WTC11 (cell line): ENCODE results near the gene FOXC1. TPM values are rescaled to one million over a fixed set of nuclear protein-coding genes. Genes with fewer than 3 reads are reported as not detected.

Experiments
- ATAC-seq: fragments of 200-7000 bp; cut with Tn5 transposase; 2 replicates; pipeline ENCODE4 v1.10.0; 2021; ENCODE audit warnings: mild to moderate bottlenecking, moderate library complexity
- CTCF ChIA-PET: fragments of 300-600 bp; sonication (Branson Sonifier 250); formaldehyde crosslinking; loops from one replicate; lab custom pipeline; 2021; ENCODE audit warnings: antibody characterized with exemption; lab: Charles Lee
- POLR2A ChIA-PET: fragments of 350-600 bp; sonication (Branson Sonifier 250); formaldehyde crosslinking; loops from one replicate; lab custom pipeline; 2021; ENCODE audit warnings: antibody characterized with exemption; lab: Charles Lee
- DNase-seq: peaks from one replicate; pipeline ENCODE4 v3.0.0; 2021; ENCODE audit warnings: low spot score
- H3K27ac Mint-ChIP-seq: 2 replicates; pipeline ENCODE4 v1.8.0; 2021; ENCODE audit warnings: mixed read lengths
- H3K27me3 Mint-ChIP-seq: 2 replicates; pipeline ENCODE4 v1.8.0; 2021; ENCODE audit warnings: low read depth, mild to moderate bottlenecking, moderate library complexity, mixed read lengths
- H3K36me3 Mint-ChIP-seq: 2 replicates; pipeline ENCODE4 v1.8.0; 2021; ENCODE audit warnings: mixed read lengths
- H3K4me1 Mint-ChIP-seq: 2 replicates; pipeline ENCODE4 v1.8.0; 2022; ENCODE audit warnings: mixed read lengths
- H3K4me3 Mint-ChIP-seq: 2 replicates; pipeline ENCODE4 v1.8.0; 2021; ENCODE audit warnings: mild to moderate bottlenecking, moderate library complexity, mixed read lengths
- H3K9me3 Mint-ChIP-seq: 2 replicates; pipeline ENCODE4 v1.8.0; 2021; ENCODE audit warnings: mixed read lengths
- AR ChIP-seq: fragments of 250-450 bp; sonication (Bioruptor Pico); IDR thresholded peaks from 2 replicates; pipeline ENCODE4 v1.9.0; 2021; ENCODE audit warnings: mild to moderate bottlenecking
- ATF3 ChIP-seq: sonication (generic); formaldehyde crosslinking; conservative IDR thresholded peaks from 2 replicates; pipeline ENCODE4 v1.8.1; 2022; ENCODE audit warnings: mild to moderate bottlenecking, missing genetic modification reagents
- CREB1 ChIP-seq: sonication (generic); formaldehyde crosslinking; IDR thresholded peaks from 2 replicates; pipeline ENCODE4 v1.8.0; 2023; ENCODE audit warnings: mild to moderate bottlenecking, missing genetic modification reagents
- IRF1 ChIP-seq: sonication (generic); formaldehyde crosslinking; IDR thresholded peaks from 2 replicates; pipeline ENCODE4 v1.8.0; 2023; ENCODE audit warnings: missing genetic modification reagents
- MLX ChIP-seq: sonication (generic); formaldehyde crosslinking; IDR thresholded peaks from 2 replicates; pipeline ENCODE4 v1.8.1; 2023; ENCODE audit warnings: mild to moderate bottlenecking, missing genetic modification reagents, moderate library complexity
- MYBL2 ChIP-seq: sonication (generic); formaldehyde crosslinking; IDR thresholded peaks from 2 replicates; pipeline ENCODE4 v1.8.1; 2023; ENCODE audit warnings: mild to moderate bottlenecking, moderate library complexity, missing genetic modification reagents
- NR1H2 ChIP-seq: sonication (generic); formaldehyde crosslinking; IDR thresholded peaks from 2 replicates; pipeline ENCODE4 v1.9.0; 2021; ENCODE audit warnings: mild to moderate bottlenecking, moderate library complexity, missing genetic modification reagents
- PRDM15 ChIP-seq: sonication (generic); formaldehyde crosslinking; IDR thresholded peaks from 2 replicates; pipeline ENCODE4 v1.8.0; 2022; ENCODE audit warnings: missing genetic modification reagents
- RORB ChIP-seq: fragments of 250-450 bp; sonication (Bioruptor Pico); IDR thresholded peaks from 2 replicates; pipeline ENCODE4 v1.9.0; 2021; ENCODE audit warnings: mild to moderate bottlenecking
- SOX15 ChIP-seq: fragments of 250-450 bp; sonication (Bioruptor Pico); IDR thresholded peaks from 2 replicates; pipeline ENCODE4 v1.9.0; 2021; ENCODE audit warnings: mild to moderate bottlenecking
- STAT6 ChIP-seq: sonication (generic); formaldehyde crosslinking; conservative IDR thresholded peaks from 2 replicates; pipeline ENCODE4 v1.8.1; 2023; ENCODE audit warnings: mild to moderate bottlenecking, low read depth, missing genetic modification reagents, moderate library complexity
- TEAD4 ChIP-seq: sonication (generic); formaldehyde crosslinking; IDR thresholded peaks from 2 replicates; pipeline ENCODE4 v1.8.0; 2022; ENCODE audit warnings: mild to moderate bottlenecking, missing genetic modification reagents
- ZMAT4 ChIP-seq: fragments of 250-450 bp; sonication (Bioruptor Pico); IDR thresholded peaks from 2 replicates; pipeline ENCODE4 v1.9.0; 2021; ENCODE audit warnings: mild to moderate bottlenecking
- ZNF138 ChIP-seq: sonication (generic); formaldehyde crosslinking; conservative IDR thresholded peaks from 2 replicates; pipeline ENCODE4 v1.8.1; 2022; ENCODE audit warnings: mild to moderate bottlenecking, moderate library complexity, missing genetic modification reagents
- ZNF263 ChIP-seq: sonication (generic); formaldehyde crosslinking; IDR thresholded peaks from 2 replicates; pipeline ENCODE4 v1.8.1; 2022; ENCODE audit warnings: low read depth, mild to moderate bottlenecking, moderate library complexity, missing genetic modification reagents
- ZNF281 ChIP-seq: sonication (generic); formaldehyde crosslinking; IDR thresholded peaks from 2 replicates; pipeline ENCODE4 v1.8.0; 2023; ENCODE audit warnings: mild to moderate bottlenecking, missing genetic modification reagents
- ZNF317 ChIP-seq: sonication (generic); formaldehyde crosslinking; IDR thresholded peaks from 2 replicates; pipeline ENCODE4 v1.8.1; 2023; ENCODE audit warnings: low read depth, mild to moderate bottlenecking, moderate library complexity, missing genetic modification reagents, borderline replicate concordance
- ZNF396 ChIP-seq: fragments of 250-450 bp; sonication (Bioruptor Pico); IDR thresholded peaks from 2 replicates; pipeline ENCODE4 v1.8.0; 2021; ENCODE audit warnings: mild to moderate bottlenecking, moderate library complexity, borderline replicate concordance
- ZNF423 ChIP-seq: fragments of 250-450 bp; sonication (Bioruptor Pico); IDR thresholded peaks from 2 replicates; pipeline ENCODE4 v2.1.2; 2022; ENCODE audit warnings: mild to moderate bottlenecking, moderate library complexity
- total RNA-seq: library from RNA; stranded (reverse); gene quantifications from 3 replicates; pipeline ENCODE4 v1.2.3, GENCODE V29; 2021

FOXC1 gene
- total RNA-seq, 1 experiment from 2014 or later, result 10.7 TPM

GRCh38 chr6:1575210-1576041 lies 34.3 kb upstream of the FOXC1 start:
- DNase-seq (no peak), ATAC-seq (peak; percentile 72)
- Mint-ChIP-seq H3K27ac (no peak overlapping the region), H3K27me3 (no peaks in the 10 kb centered on the region; the same call in 1 of the 2 replicates), H3K9me3 (peaks cover 11% of the 10 kb centered on the region), H3K4me1 (peaks cover 32% of the 10 kb centered on the region), H3K4me3 (no peak overlapping the region), H3K36me3 (no peaks in the 10 kb centered on the region; the same call in 1 of the 2 replicates)
- TF ChIP-seq STAT6 (CRISPR knock-in tag) (no peak), ATF3 (CRISPR knock-in tag) (no peak), RORB (CRISPR knock-in tag) (no peak), ZMAT4 (no peak), NR1H2 (CRISPR knock-in tag) (no peak), MYBL2 (CRISPR knock-in tag) (no peak), CREB1 (CRISPR knock-in tag) (no peak), IRF1 (CRISPR knock-in tag) (no peak), ZNF423 (CRISPR knock-in tag) (no peak), ZNF281 (no peak), ZNF138 (no peak)
- CTCF ChIA-PET, result interaction anchor here (0.9 to 1.7 kb wide), 5 partner anchors 21 to 77 kb away, joined by 3 to 8 read pairs (median 5); no protein-coding TSS in a partner anchor
- POLR2A ChIA-PET, result interaction anchor here (0.8 kb wide), 1 partner anchor 12 kb away, joined by 3 read pairs; no protein-coding TSS in a partner anchor

GRCh38 chr6:1576166-1576565 lies 33.5 kb upstream of the FOXC1 start:
- no peak for ATAC-seq
- Mint-ChIP-seq H3K27me3 (no peaks in the 10 kb centered on the region; the same call in 1 of the 2 replicates), H3K4me1 (peaks cover 32% of the 10 kb centered on the region), H3K27ac (no peak overlapping the region), H3K36me3 (no peaks in the 10 kb centered on the region), H3K4me3 (no peak overlapping the region), H3K9me3 (peaks cover 3% of the 10 kb centered on the region)
- no peak for DNase-seq
- ChIA-PET CTCF (interaction anchor here (0.7 to 1.1 kb wide), 3 partner anchors 52 to 827 kb away, joined by 3 read pairs; no protein-coding TSS in a partner anchor), POLR2A (no interaction called here)
- no peak for TF ChIP-seq PRDM15
- no peak for TF ChIP-seq AR (CRISPR knock-in tag)
- TF ChIP-seq SOX15, result no peak
- TF ChIP-seq TEAD4 (CRISPR knock-in tag), result no peak
- no peak for TF ChIP-seq MLX (CRISPR knock-in tag)
- no peak for TF ChIP-seq ZNF396 (CRISPR knock-in tag)
- TF ChIP-seq ZNF317 (CRISPR knock-in tag), result no peak
- TF ChIP-seq ZNF263, result no peak
